ENCODE results near the gene EFR3B. TPM values are rescaled to one million over a fixed set of nuclear protein-coding genes. Genes with fewer than 3 reads are reported as not detected.
"Not testable (repeated sequence)": the region's sequence is repeated elsewhere in the genome, so short reads cannot be mapped to it uniquely, and the experiment has no call there.

The EFR3B gene
- total RNA-seq, 5 donors from 2014 or later (not counting 1 experiment from before 2014, with no cell fraction given), result 0.09 to 0.10 (median 0.09) TPM; not detected in 2

GRCh38 chr2:25129901-25130520 is 88.1 kb downstream of the EFR3B start:
- 90% methylated on average over 7 of the region's 15 CpGs for WGBS (ENCODE audit: insufficient coverage)
- H3K9me3 ChIP-seq, result no peaks in the 10 kb centered on the region
- no peak overlapping the region for H3K27ac ChIP-seq (ENCODE audit: low read length)
- H3K4me3 Mint-ChIP-seq, result peak overlapping the region in 1 of 3 donors; percentile 69
- no peaks in the 10 kb centered on the region for H3K36me3 Mint-ChIP-seq
- H3K27me3 Mint-ChIP-seq, result peaks cover 36 to 49% of the 10 kb centered on the region in 2 donors
- H3K4me3 ChIP-seq (ENCODE audit: control insufficient read depth in 1 of 2, extremely low read depth in 1 of 2, low read length in 1 of 2), result no peak overlapping the region
- peaks cover 12 to 15% (median 12%) of the 10 kb centered on the region in 3 donors for H3K4me1 Mint-ChIP-seq
- H3K27me3 ChIP-seq (replicated peaks in 1 of 2; ENCODE audit: control insufficient read depth in 2 of 2, extremely low read depth in 1 of 2, insufficient read depth in 2 of 2, low read length in 1 of 2), result peaks cover 7 to 61% of the 10 kb centered on the region in 2 experiments
- no peak for DNase-seq
- peaks cover 0 to 18% of the 10 kb centered on the region in 2 experiments for H3K4me1 ChIP-seq (ENCODE audit: control insufficient read depth in 1 of 2, extremely low read depth in 1 of 2, insufficient read depth in 2 of 2, low read length in 2 of 2)
- POLR2A ChIA-PET, result interaction anchor here (0.5 to 0.6 kb wide), 2 partner anchors 64 to 288 kb away, joined by 4 to 5 read pairs; no protein-coding TSS in a partner anchor
- CTCF ChIA-PET, result interaction anchor here (0.6 to 3.8 kb wide), 10 partner anchors 91 to 720 kb away, joined by 3 to 57 read pairs (median 6); no protein-coding TSS in a partner anchor
- H3K27ac Mint-ChIP-seq, result no peak overlapping the region
- H3K36me3 ChIP-seq (ENCODE audit: control insufficient read depth in 2 of 2, extremely low read depth in 1 of 2, insufficient read depth in 1 of 2, low read length in 1 of 2), result no peaks in the 10 kb centered on the region
- no peaks in the 10 kb centered on the region for H3K9me3 Mint-ChIP-seq
- no peak for ATAC-seq (replicated peaks in 1 of 4)

- ATAC-seq (replicated peaks in 1 of 4), result no peak
- no peaks in the 10 kb centered on the region for H3K36me3 Mint-ChIP-seq
- H3K4me1 Mint-ChIP-seq, result peaks cover 12 to 15% (median 12%) of the 10 kb centered on the region in 3 donors
- no peak overlapping the region for H3K27ac Mint-ChIP-seq
- no peak overlapping the region for H3K27ac ChIP-seq (ENCODE audit: low read length)
- WGBS (ENCODE audit: insufficient coverage), result 46% methylated on average over 19 of the region's 24 CpGs
- H3K4me3 ChIP-seq (ENCODE audit: control insufficient read depth in 1 of 2, extremely low read depth in 1 of 2, low read length in 1 of 2), result peak overlapping the region in 1 of 2 donors; percentile 29
- H3K27me3 Mint-ChIP-seq, result peaks cover 48 to 61% of the 10 kb centered on the region in 2 donors
- DNase-seq, result no peak
- peak overlapping the region; percentile 43 to 69 (median 58) for H3K4me3 Mint-ChIP-seq
- H3K27me3 ChIP-seq (replicated peaks in 1 of 2; ENCODE audit: control insufficient read depth in 2 of 2, extremely low read depth in 1 of 2, insufficient read depth in 2 of 2, low read length in 1 of 2), result peaks cover 7 to 70% of the 10 kb centered on the region in 2 experiments
- H3K9me3 Mint-ChIP-seq, result no peaks in the 10 kb centered on the region
- POLR2A ChIA-PET, result no interaction called here
- peaks cover 0 to 18% of the 10 kb centered on the region in 2 experiments for H3K4me1 ChIP-seq (ENCODE audit: control insufficient read depth in 1 of 2, extremely low read depth in 1 of 2, insufficient read depth in 2 of 2, low read length in 2 of 2)
- H3K9me3 ChIP-seq, result no peaks in the 10 kb centered on the region
- H3K36me3 ChIP-seq (ENCODE audit: control insufficient read depth in 2 of 2, extremely low read depth in 1 of 2, insufficient read depth in 1 of 2, low read length in 1 of 2), result no peaks in the 10 kb centered on the region
- CTCF ChIA-PET, result interaction anchor here in 1 of 2 donors (0.6 kb wide), 1 partner anchor 696 kb away, joined by 3 read pairs; no protein-coding TSS in a partner anchor
Observed at GRCh38 chr2:25131253-25131566, 89.3 kb downstream of the EFR3B start.

GRCh38 chr2:25131567-25132298 is 89.9 kb downstream of the EFR3B start:
- Mint-ChIP-seq H3K9me3 (no peaks in the 10 kb centered on the region), H3K27ac (no peak overlapping the region), H3K27me3 (peaks cover 51 to 66% of the 10 kb centered on the region in 2 donors), H3K36me3 (no peaks in the 10 kb centered on the region), H3K4me1 (peaks cover 12 to 15% (median 12%) of the 10 kb centered on the region in 3 donors), H3K4me3 (peak overlapping the region; percentile 43 to 69 (median 58))
- H3K4me1 ChIP-seq (ENCODE audit: control insufficient read depth in 1 of 2, extremely low read depth in 1 of 2, insufficient read depth in 2 of 2, low read length in 2 of 2), result peaks cover 0 to 18% of the 10 kb centered on the region in 2 experiments
- no peaks in the 10 kb centered on the region for H3K36me3 ChIP-seq (ENCODE audit: control insufficient read depth in 2 of 2, extremely low read depth in 1 of 2, insufficient read depth in 1 of 2, low read length in 1 of 2)
- ATAC-seq (replicated peaks in 1 of 4) (peak; percentile 25 to 54 (median 38)), DNase-seq (peak in 6 of 35 experiments; percentile 10 to 20 (median 12))
- H3K9me3 ChIP-seq, result no peaks in the 10 kb centered on the region
- ChIA-PET POLR2A (no interaction called here), CTCF (interaction anchor here in 1 of 2 donors (0.5 to 0.6 kb wide), 2 partner anchors 17 to 696 kb away, joined by 3 to 5 read pairs; no protein-coding TSS in a partner anchor)
- H3K27me3 ChIP-seq (replicated peaks in 1 of 2; ENCODE audit: control insufficient read depth in 2 of 2, extremely low read depth in 1 of 2, insufficient read depth in 2 of 2, low read length in 1 of 2), result peaks cover 7 to 75% of the 10 kb centered on the region in 2 experiments
- peak overlapping the region in 1 of 2 donors; percentile 29 for H3K4me3 ChIP-seq (ENCODE audit: control insufficient read depth in 1 of 2, extremely low read depth in 1 of 2, low read length in 1 of 2)
- WGBS (ENCODE audit: insufficient coverage), result 12% methylated on average over 32 of the region's 53 CpGs
- H3K27ac ChIP-seq (ENCODE audit: low read length), result no peak overlapping the region

- H3K4me3 Mint-ChIP-seq, result peak overlapping the region; percentile 21 to 69 (median 39)
- H3K9me3 Mint-ChIP-seq, result no peaks in the 10 kb centered on the region
- ATAC-seq (replicated peaks in 1 of 4) (no peak), DNase-seq (no peak)
- Histone ChIP-seq H3K4me3 (ENCODE audit: control insufficient read depth in 1 of 2, extremely low read depth in 1 of 2, low read length in 1 of 2) (peak overlapping the region in 1 of 2 donors; percentile 11), H3K27ac (ENCODE audit: low read length) (no peak overlapping the region), H3K4me1 (ENCODE audit: control insufficient read depth in 1 of 2, extremely low read depth in 1 of 2, insufficient read depth in 2 of 2, low read length in 2 of 2) (peaks cover 0 to 18% of the 10 kb centered on the region in 2 experiments), H3K27me3 (replicated peaks in 1 of 2; ENCODE audit: control insufficient read depth in 2 of 2, extremely low read depth in 1 of 2, insufficient read depth in 2 of 2, low read length in 1 of 2) (peaks cover 7 to 80% of the 10 kb centered on the region in 2 experiments), H3K9me3 (no peaks in the 10 kb centered on the region), H3K36me3 (ENCODE audit: control insufficient read depth in 2 of 2, extremely low read depth in 1 of 2, insufficient read depth in 1 of 2, low read length in 1 of 2) (no peaks in the 10 kb centered on the region)
- no peaks in the 10 kb centered on the region for H3K36me3 Mint-ChIP-seq
- ChIA-PET CTCF (no interaction called here), POLR2A (no interaction called here)
- 10% methylated on average over 3 of the region's 9 CpGs for WGBS (ENCODE audit: insufficient coverage)
- H3K27me3 Mint-ChIP-seq, result peaks cover 51 to 71% of the 10 kb centered on the region in 2 donors
- no peak overlapping the region for H3K27ac Mint-ChIP-seq
- H3K4me1 Mint-ChIP-seq, result peaks cover 12 to 15% (median 12%) of the 10 kb centered on the region in 3 donors
Observed at GRCh38 chr2:25132299-25132635, 90.4 kb downstream of the EFR3B start.

GRCh38 chr2:25132693-25133092 is 90.8 kb downstream of the EFR3B start:
- Histone ChIP-seq H3K27me3 (replicated peaks in 1 of 2; ENCODE audit: control insufficient read depth in 2 of 2, extremely low read depth in 1 of 2, insufficient read depth in 2 of 2, low read length in 1 of 2) (peaks cover 7 to 84% of the 10 kb centered on the region in 2 experiments), H3K9me3 (no peaks in the 10 kb centered on the region), H3K4me3 (ENCODE audit: control insufficient read depth in 1 of 2, extremely low read depth in 1 of 2, low read length in 1 of 2) (no peak overlapping the region), H3K4me1 (ENCODE audit: control insufficient read depth in 1 of 2, extremely low read depth in 1 of 2, insufficient read depth in 2 of 2, low read length in 2 of 2) (peaks cover 0 to 18% of the 10 kb centered on the region in 2 experiments), H3K36me3 (ENCODE audit: control insufficient read depth in 2 of 2, extremely low read depth in 1 of 2, insufficient read depth in 1 of 2, low read length in 1 of 2) (no peaks in the 10 kb centered on the region), H3K27ac (ENCODE audit: low read length) (no peak overlapping the region)
- Mint-ChIP-seq H3K27me3 (peaks cover 51 to 74% of the 10 kb centered on the region in 2 donors), H3K27ac (no peak overlapping the region), H3K4me1 (peaks cover 12 to 15% (median 12%) of the 10 kb centered on the region in 3 donors), H3K4me3 (peak overlapping the region in 1 of 3 donors; percentile 44), H3K9me3 (no peaks in the 10 kb centered on the region), H3K36me3 (no peaks in the 10 kb centered on the region)
- 86% methylated on average over 11 of the region's 13 CpGs for WGBS (ENCODE audit: insufficient coverage)
- DNase-seq, result no peak
- ChIA-PET POLR2A (no interaction called here), CTCF (interaction anchor here in 1 of 2 donors (0.6 kb wide), 1 partner anchor 8 kb away, joined by 5 read pairs; no protein-coding TSS in a partner anchor)
- no peak for ATAC-seq (replicated peaks in 1 of 4)

- WGBS (ENCODE audit: insufficient coverage), result 57% methylated on average over 2 of the region's 4 CpGs
- H3K9me3 Mint-ChIP-seq, result not testable (repeated sequence)
Observed at GRCh38 chr2:25140535-25140934, 98.7 kb downstream of the EFR3B start.

More at GRCh38 chr2:25140535-25140934, 98.7 kb downstream of the EFR3B start:
- H3K4me1 Mint-ChIP-seq; H3K9me3 ChIP-seq; H3K36me3 Mint-ChIP-seq; DNase-seq; H3K4me3 ChIP-seq (ENCODE audit: control insufficient read depth in 1 of 2, extremely low read depth in 1 of 2, low read length in 1 of 2); H3K4me1 ChIP-seq (ENCODE audit: control insufficient read depth in 1 of 2, extremely low read depth in 1 of 2, insufficient read depth in 2 of 2, low read length in 2 of 2); POLR2A ChIA-PET; H3K4me3 Mint-ChIP-seq; H3K36me3 ChIP-seq (ENCODE audit: control insufficient read depth in 2 of 2, extremely low read depth in 1 of 2, insufficient read depth in 1 of 2, low read length in 1 of 2); H3K27ac ChIP-seq (ENCODE audit: low read length); H3K27ac Mint-ChIP-seq; CTCF ChIA-PET; ATAC-seq (replicated peaks in 1 of 4): not testable (repeated sequence)
- H3K27me3 ChIP-seq (replicated peaks in 1 of 2; ENCODE audit: control insufficient read depth in 2 of 2, extremely low read depth in 1 of 2, insufficient read depth in 2 of 2, low read length in 1 of 2), result peaks cover 0 to 44% of the 10 kb centered on the region in 2 experiments
- H3K27me3 Mint-ChIP-seq, result peaks cover 10 to 32% of the 10 kb centered on the region in 2 donors
